Lung (tissue), 12 donors: ENCODE measurements around the gene NEK5. TPM values are rescaled to one million over a fixed set of nuclear protein-coding genes. Genes with fewer than 3 reads are reported as not detected.

Source experiments
- ATAC-seq: fragments of 200-7000 bp; cut with Tn5 transposase; one replicate; pipeline ENCODE4 v1.9.1; 2020; ENCODE audit warnings: moderate number of reproducible peaks; ENCODE audit not compliant: insufficient read depth, low FRiP score
- DNase-seq, 3 donors: peaks; one replicate each; pipeline ENCODE4 v3.0.0-alpha.2; 2013 to 2017
- H3K27ac ChIP-seq, 2 donors: one replicate each; pipeline ENCODE4 v1.5.1; 2013; ENCODE audit warnings: mild to moderate bottlenecking in 2 of 2, moderate library complexity in 2 of 2, control low read depth in 1 of 2, inconsistent platforms in 1 of 2, low read depth in 1 of 2, low read length in 1 of 2
- H3K27me3 ChIP-seq, 3 donors: one replicate each; pipeline ENCODE4 v1.5.1; 2013; ENCODE audit warnings: low read length in 2 of 3; ENCODE audit not compliant: control insufficient read depth in 3 of 3, insufficient read depth in 3 of 3
- H3K36me3 ChIP-seq, 4 donors: one replicate each; pipeline ENCODE4 v1.5.1; 2013; ENCODE audit warnings: low read length in 4 of 4, mild to moderate bottlenecking in 1 of 4, moderate library complexity in 1 of 4; ENCODE audit not compliant: control insufficient read depth in 4 of 4, insufficient read depth in 4 of 4
- H3K4me1 ChIP-seq, 5 donors: one replicate each; pipeline ENCODE4 v1.5.1; 2013; ENCODE audit warnings: low read length in 5 of 5, mild to moderate bottlenecking in 2 of 5, moderate library complexity in 1 of 5; ENCODE audit not compliant: control insufficient read depth in 5 of 5, insufficient read depth in 5 of 5
- H3K4me3 ChIP-seq: one replicate; pipeline ENCODE4 v1.5.1; 2013; ENCODE audit warnings: mild to moderate bottlenecking, control low read depth, moderate library complexity
- H3K9ac ChIP-seq, 2 donors: one replicate each; pipeline ENCODE4 v1.5.1; 2013; ENCODE audit warnings: low read length in 2 of 2, control low read depth in 1 of 2; ENCODE audit not compliant: insufficient read depth in 1 of 2
- H3K9me3 ChIP-seq, 4 donors: one replicate each; pipeline ENCODE4 v1.5.1; 2013; ENCODE audit warnings: low read length in 3 of 4, mild to moderate bottlenecking in 1 of 4, moderate library complexity in 1 of 4; ENCODE audit not compliant: control insufficient read depth in 4 of 4, insufficient read depth in 3 of 4
- WGBS, 2 donors: extraction: QIAGEN DNeasy Blood & Tissue Kit; methylation state at CpG; one replicate each; pipeline ENCODE4 v1.1.7; 2013; 5-methylcytosine and 5-hydroxymethylcytosine counted together
- polyA plus RNA-seq, 2 donors: library from polyadenylated mRNA; stranded (reverse); fragments of 200-250 nt; gene quantifications; one replicate each; pipeline ENCODE4 v1.2.1, GENCODE V29; 2013
- total RNA-seq, 2 donors: library from RNA; depleted of rRNA in 1 of 2; stranded (reverse); fragments of >200 nt in 1 of 2; gene quantifications; one replicate each; pipeline ENCODE4 v1.2.1, GENCODE V29; 2014 to 2021
- TF ChIP-seq, protein P1 (sequence below): IDR thresholded peaks from 2 replicates; pipeline ENCODE4 v1.5.1; 2012; ENCODE audit warnings: mild to moderate bottlenecking; ENCODE audit errors: control extremely low read depth, extremely low read depth
- donor health status: control.
- donor health status: control.
- donor health status: Bipolar disorder and iron deficiency.
- donor health status: healthy.
- donor health status: DM: yes; HTN: yes; CAD: no.

Gene NEK5
- total and polyA plus RNA-seq, 4 donors = 2.1 to 13.3 (median 6.1) TPM

DNA sequence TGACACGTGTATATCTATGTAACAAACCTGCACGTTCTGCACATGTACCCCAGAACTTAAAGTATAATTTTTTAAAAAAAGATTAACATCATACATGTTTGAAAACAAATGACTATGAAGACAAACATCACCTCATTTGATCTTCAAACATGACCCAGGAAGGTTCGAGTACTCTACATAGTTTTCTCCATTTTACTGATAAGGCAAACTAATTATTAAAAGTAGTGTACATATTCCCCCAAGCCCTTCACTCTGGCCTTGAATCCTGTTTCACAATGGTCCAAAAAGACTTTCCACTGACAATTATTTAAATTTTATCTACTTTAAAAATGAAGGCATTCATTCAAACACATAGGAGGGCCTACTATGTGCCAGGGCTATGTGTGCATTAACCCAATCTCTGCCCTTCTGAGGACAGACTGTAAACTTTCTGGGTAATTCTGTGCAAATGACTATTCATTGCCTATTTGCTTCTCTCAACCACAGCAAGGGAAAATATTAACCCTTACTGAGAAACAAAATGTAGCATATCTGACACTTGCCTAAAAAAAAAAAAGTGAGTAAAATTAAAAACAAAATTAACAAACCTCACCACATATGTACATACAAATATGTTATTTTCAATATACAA, 139.8 kb downstream of the NEK5 start:
- 77 to 87% methylated on average over 3 of the region's 3 CpGs for WGBS, 2 donors
- H3K4me3 ChIP-seq = no peak overlapping the region
- H3K27me3 ChIP-seq = no peaks in the 10 kb centered on the region
- H3K36me3 ChIP-seq = no peaks in the 10 kb centered on the region
- no peak overlapping the region for H3K27ac ChIP-seq
- H3K9ac ChIP-seq = no peak overlapping the region
- DNase-seq = no peak
- peaks cover 0 to 9% (median 0%) of the 10 kb centered on the region in 5 donors for H3K4me1 ChIP-seq
- no peaks in the 10 kb centered on the region for H3K9me3 ChIP-seq
- TF ChIP-seq, protein P1, sequence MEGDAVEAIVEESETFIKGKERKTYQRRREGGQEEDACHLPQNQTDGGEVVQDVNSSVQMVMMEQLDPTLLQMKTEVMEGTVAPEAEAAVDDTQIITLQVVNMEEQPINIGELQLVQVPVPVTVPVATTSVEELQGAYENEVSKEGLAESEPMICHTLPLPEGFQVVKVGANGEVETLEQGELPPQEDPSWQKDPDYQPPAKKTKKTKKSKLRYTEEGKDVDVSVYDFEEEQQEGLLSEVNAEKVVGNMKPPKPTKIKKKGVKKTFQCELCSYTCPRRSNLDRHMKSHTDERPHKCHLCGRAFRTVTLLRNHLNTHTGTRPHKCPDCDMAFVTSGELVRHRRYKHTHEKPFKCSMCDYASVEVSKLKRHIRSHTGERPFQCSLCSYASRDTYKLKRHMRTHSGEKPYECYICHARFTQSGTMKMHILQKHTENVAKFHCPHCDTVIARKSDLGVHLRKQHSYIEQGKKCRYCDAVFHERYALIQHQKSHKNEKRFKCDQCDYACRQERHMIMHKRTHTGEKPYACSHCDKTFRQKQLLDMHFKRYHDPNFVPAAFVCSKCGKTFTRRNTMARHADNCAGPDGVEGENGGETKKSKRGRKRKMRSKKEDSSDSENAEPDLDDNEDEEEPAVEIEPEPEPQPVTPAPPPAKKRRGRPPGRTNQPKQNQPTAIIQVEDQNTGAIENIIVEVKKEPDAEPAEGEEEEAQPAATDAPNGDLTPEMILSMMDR = no peak
- ATAC-seq = no peak

Other genes with a start within 250 kb of the NEK5 start
- gene ATP7B, start 117.6 kb downstream of the NEK5 start, total RNA-seq = 10 to 100 TPM in 1 of 2 donors, 1 to 10 TPM in 1; 6.8 to 10.2 TPM
- gene ATP7B, start 117.6 kb downstream of the NEK5 start, polyA plus RNA-seq = 1 to 10 TPM; 1.4 to 2.0 TPM
- gene ALG11, start 116.7 kb downstream of the NEK5 start, total RNA-seq = 10 to 100 TPM; 24.4 to 31.3 TPM
- 1 to 10 TPM; 5.3 to 8.7 TPM for gene ALG11, start 116.7 kb downstream of the NEK5 start, polyA plus RNA-seq
- 10 to 100 TPM; 14.8 to 26.8 TPM for gene UTP14C, start 104.4 kb downstream of the NEK5 start, total RNA-seq
- gene UTP14C, start 104.4 kb downstream of the NEK5 start, polyA plus RNA-seq = 1 to 10 TPM; 2.8 to 8.2 TPM
- gene NEK3, start 30.5 kb upstream of the NEK5 start, total RNA-seq = 10 to 100 TPM; 14.2 to 30.9 TPM
- 10 to 100 TPM in 1 of 2 donors, 1 to 10 TPM in 1; 6.0 to 25.7 TPM for gene NEK3, start 30.5 kb upstream of the NEK5 start, polyA plus RNA-seq